HepG2 (cell line): ENCODE data around the gene BIRC5. TPM values are rescaled to one million over a fixed set of nuclear protein-coding genes. Genes with fewer than 3 reads are reported as not detected.
A peak's percentile ranks its signal among the peaks of the same experiment; 100 is the strongest.

ENCODE experiments used
- CBFB ChIP-seq: sonication (generic); formaldehyde crosslinking; IDR thresholded peaks from 2 replicates; pipeline ENCODE4 v1.4.0; 2020; ENCODE audit warnings: missing genetic modification reagents
- ELF3 ChIP-seq: IDR thresholded peaks from 2 replicates; pipeline ENCODE4 v1.6.1; 2016; ENCODE audit warnings: missing genetic modification reagents, missing compliant biosample characterization
- NCOA1 ChIP-seq: sonication (generic); formaldehyde crosslinking; IDR thresholded peaks from 2 replicates; pipeline ENCODE4 v1.9.0; 2021; ENCODE audit warnings: missing genetic modification reagents
- PAXIP1 ChIP-seq: sonication (generic); formaldehyde crosslinking; conservative IDR thresholded peaks from 2 replicates; pipeline ENCODE4 v1.4.0; 2020; ENCODE audit warnings: mild to moderate bottlenecking, missing genetic modification reagents, moderate library complexity
- RBM39 ChIP-seq: fragments of 200-400 bp; formaldehyde crosslinking; IDR thresholded peaks from one replicate; pipeline ENCODE4 v1.6.1; 2018; ENCODE audit warnings: antibody characterized with exemption, mild to moderate bottlenecking, low read depth, low read length; ENCODE audit not compliant: poor library complexity, severe bottlenecking
- ZNF451 ChIP-seq: sonication (generic); formaldehyde crosslinking; IDR thresholded peaks from 2 replicates; pipeline ENCODE4 v1.5.0; 2020; ENCODE audit warnings: mild to moderate bottlenecking, missing genetic modification reagents
- ZNF598 ChIP-seq: sonication (generic); formaldehyde crosslinking; IDR thresholded peaks from 2 replicates; pipeline ENCODE4 v1.5.1; 2020; ENCODE audit warnings: mild to moderate bottlenecking, missing genetic modification reagents, borderline replicate concordance
- polyA plus RNA-seq, 8 experiments: library from polyadenylated mRNA; depleted of rRNA in 3 of 8; stranded (reverse) in 7 of 8; unstranded in 1 of 8; fragments of >200 nt; fragmentation: Illumina TruSeq in 4 of 8; extraction: Trizol in 4 of 8; gene quantifications; 2 replicates each; pipeline versions ENCODE4 v1.2.1 to v1.2.3, GENCODE V29; 2011 to 2016; ENCODE audit warnings: low read depth in 4 of 8, missing spikeins in 1 of 8, mixed read lengths in 1 of 8; ENCODE audit not compliant: insufficient read depth in 1 of 8
- total RNA-seq, 5 experiments: library from RNA; depleted of rRNA; stranded (reverse); fragments of >200 nt; fragmentation: Illumina TruSeq; extraction: Trizol; gene quantifications; 2 replicates each; pipeline ENCODE4 v1.2.3, GENCODE V29; 2016; ENCODE audit warnings: low read depth in 1 of 5
- TF ChIP-seq, protein P1 (sequence below): sonication (generic); formaldehyde crosslinking; IDR thresholded peaks from 2 replicates; pipeline ENCODE4 v1.8.1; 2023; ENCODE audit warnings: missing genetic modification reagents, mild to moderate bottlenecking, borderline replicate concordance
- TF ChIP-seq, protein P2 (sequence below): sonication (generic); formaldehyde crosslinking; IDR thresholded peaks from one replicate; pipeline ENCODE4 v1.5.1; 2020; ENCODE audit warnings: mild to moderate bottlenecking, missing genetic modification reagents; ENCODE audit errors: not compliant biosample characterization
- TF ChIP-seq, protein P3 (sequence below): sonication (generic); formaldehyde crosslinking; IDR thresholded peaks from 2 replicates; pipeline ENCODE4 v1.5.0; 2020; ENCODE audit warnings: mild to moderate bottlenecking, low read depth, missing genetic modification reagents, borderline replicate concordance
- TF ChIP-seq, protein P4 (sequence below): sonication (generic); formaldehyde crosslinking; IDR thresholded peaks from 2 replicates; pipeline ENCODE4 v1.4.0; 2020; ENCODE audit warnings: missing genetic modification reagents, mild to moderate bottlenecking, borderline replicate concordance

The BIRC5 gene
- total and polyA plus RNA-seq, 2 of the 13 experiments (the other 11 are each of a cell fraction or from before 2014, with no cell fraction given) = 30.3 to 135 TPM

DNA sequence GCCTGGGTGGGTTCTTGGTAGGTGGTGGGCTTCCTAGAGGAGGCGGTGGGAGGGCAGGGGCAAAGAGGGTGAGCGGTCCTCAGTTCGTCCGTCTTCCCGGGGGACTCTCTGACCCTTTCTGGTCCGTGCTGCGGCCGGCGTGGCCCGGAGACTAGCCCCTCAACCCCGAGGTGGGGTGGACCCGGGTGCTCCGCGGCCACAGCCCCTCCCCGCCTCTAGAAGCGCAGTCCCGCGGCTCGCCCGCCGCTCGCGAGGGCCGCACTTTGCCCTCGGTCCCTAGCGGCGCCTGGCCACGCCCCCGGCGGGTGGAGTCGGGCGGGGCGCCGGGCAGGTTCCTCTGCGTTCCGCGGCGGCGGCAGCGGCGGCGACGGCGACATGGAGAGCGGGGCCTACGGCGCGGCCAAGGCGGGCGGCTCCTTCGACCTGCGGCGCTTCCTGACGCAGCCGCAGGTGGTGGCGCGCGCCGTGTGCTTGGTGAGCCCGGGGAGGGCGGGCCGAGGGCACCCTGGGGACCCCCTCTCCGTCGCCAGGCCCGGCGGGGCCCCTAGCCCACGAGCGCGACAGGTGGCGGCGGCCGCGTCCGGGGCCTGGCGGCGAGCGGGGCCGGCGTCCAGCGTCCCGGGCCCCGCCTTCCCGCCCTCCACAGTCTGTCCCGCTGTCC lies 45.7 kb upstream of the BIRC5 start, which contains the start of gene SYNGR2 (continued):
- TF ChIP-seq, protein P1, sequence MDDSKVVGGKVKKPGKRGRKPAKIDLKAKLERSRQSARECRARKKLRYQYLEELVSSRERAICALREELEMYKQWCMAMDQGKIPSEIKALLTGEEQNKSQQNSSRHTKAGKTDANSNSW (CRISPR knock-in tag) = peak; percentile 38; the same call in 1 of the 2 replicates
- peak; percentile 69 for TF ChIP-seq ELF3 (CRISPR knock-in tag)
- peak; percentile 65 for TF ChIP-seq PAXIP1 (CRISPR knock-in tag)
- TF ChIP-seq, protein P2, sequence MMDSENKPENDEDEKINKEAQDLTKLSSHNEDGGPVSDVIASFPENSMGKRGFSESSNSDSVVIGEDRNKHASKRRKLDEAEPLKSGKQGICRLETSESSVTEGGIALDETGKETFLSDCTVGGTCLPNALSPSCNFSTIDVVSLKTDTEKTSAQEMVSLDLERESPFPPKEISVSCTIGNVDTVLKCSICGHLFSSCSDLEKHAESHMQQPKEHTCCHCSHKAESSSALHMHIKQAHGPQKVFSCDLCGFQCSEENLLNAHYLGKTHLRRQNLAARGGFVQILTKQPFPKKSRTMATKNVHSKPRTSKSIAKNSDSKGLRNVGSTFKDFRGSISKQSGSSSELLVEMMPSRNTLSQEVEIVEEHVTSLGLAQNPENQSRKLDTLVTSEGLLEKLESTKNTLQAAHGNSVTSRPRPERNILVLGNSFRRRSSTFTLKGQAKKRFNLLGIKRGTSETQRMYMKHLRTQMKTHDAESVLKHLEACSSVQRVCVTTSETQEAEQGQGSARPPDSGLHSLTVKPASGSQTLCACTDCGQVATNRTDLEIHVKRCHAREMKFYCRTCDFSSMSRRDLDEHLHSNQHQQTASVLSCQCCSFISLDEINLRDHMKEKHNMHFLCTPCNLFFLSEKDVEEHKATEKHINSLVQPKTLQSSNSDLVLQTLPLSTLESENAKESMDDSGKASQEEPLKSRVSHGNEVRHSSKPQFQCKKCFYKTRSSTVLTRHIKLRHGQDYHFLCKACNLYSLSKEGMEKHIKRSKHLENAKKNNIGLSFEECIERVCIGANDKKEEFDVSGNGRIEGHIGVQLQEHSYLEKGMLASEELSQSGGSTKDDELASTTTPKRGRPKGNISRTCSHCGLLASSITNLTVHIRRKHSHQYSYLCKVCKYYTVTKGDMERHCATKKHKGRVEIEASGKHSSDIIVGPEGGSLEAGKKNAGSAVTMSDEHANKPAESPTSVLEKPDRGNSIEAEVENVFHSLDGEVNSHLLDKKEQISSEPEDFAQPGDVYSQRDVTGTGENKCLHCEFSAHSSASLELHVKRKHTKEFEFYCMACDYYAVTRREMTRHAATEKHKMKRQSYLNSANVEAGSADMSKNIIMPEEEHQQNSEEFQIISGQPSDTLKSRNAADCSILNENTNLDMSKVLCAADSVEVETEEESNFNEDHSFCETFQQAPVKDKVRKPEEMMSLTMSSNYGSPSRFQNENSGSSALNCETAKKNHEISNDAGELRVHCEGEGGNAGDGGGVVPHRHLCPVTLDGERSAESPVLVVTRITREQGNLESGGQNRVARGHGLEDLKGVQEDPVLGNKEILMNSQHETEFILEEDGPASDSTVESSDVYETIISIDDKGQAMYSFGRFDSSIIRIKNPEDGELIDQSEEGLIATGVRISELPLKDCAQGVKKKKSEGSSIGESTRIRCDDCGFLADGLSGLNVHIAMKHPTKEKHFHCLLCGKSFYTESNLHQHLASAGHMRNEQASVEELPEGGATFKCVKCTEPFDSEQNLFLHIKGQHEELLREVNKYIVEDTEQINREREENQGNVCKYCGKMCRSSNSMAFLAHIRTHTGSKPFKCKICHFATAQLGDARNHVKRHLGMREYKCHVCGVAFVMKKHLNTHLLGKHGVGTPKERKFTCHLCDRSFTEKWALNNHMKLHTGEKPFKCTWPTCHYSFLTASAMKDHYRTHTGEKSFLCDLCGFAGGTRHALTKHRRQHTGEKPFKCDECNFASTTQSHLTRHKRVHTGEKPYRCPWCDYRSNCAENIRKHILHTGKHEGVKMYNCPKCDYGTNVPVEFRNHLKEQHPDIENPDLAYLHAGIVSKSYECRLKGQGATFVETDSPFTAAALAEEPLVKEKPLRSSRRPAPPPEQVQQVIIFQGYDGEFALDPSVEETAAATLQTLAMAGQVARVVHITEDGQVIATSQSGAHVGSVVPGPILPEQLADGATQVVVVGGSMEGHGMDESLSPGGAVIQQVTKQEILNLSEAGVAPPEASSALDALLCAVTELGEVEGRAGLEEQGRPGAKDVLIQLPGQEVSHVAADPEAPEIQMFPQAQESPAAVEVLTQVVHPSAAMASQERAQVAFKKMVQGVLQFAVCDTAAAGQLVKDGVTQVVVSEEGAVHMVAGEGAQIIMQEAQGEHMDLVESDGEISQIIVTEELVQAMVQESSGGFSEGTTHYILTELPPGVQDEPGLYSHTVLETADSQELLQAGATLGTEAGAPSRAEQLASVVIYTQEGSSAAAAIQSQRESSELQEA (CRISPR knock-in tag) = no peak
- TF ChIP-seq RBM39 = peak; percentile 33
- TF ChIP-seq, protein P3, sequence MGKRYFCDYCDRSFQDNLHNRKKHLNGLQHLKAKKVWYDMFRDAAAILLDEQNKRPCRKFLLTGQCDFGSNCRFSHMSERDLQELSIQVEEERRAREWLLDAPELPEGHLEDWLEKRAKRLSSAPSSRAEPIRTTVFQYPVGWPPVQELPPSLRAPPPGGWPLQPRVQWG = no peak
- TF ChIP-seq, protein P4, sequence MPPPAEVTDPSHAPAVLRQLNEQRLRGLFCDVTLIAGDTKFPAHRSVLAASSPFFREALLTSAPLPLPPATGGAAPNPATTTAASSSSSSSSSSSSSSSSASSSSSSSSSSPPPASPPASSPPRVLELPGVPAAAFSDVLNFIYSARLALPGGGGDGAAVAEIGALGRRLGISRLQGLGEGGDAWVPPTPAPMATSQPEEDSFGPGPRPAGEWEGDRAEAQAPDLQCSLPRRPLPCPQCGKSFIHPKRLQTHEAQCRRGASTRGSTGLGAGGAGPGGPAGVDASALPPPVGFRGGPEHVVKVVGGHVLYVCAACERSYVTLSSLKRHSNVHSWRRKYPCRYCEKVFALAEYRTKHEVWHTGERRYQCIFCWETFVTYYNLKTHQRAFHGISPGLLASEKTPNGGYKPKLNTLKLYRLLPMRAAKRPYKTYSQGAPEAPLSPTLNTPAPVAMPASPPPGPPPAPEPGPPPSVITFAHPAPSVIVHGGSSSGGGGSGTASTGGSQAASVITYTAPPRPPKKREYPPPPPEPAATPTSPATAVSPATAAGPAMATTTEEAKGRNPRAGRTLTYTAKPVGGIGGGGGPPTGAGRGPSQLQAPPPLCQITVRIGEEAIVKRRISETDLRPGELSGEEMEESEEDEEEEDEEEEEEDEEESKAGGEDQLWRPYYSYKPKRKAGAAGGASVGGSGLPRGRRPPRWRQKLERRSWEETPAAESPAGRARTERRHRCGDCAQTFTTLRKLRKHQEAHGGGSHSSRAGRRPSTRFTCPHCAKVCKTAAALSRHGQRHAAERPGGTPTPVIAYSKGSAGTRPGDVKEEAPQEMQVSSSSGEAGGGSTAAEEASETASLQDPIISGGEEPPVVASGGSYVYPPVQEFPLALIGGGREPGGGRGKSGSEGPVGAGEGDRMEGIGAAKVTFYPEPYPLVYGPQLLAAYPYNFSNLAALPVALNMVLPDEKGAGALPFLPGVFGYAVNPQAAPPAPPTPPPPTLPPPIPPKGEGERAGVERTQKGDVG (CRISPR knock-in tag) = no peak
- no peak for TF ChIP-seq ZNF598 (CRISPR knock-in tag)
- no peak for TF ChIP-seq NCOA1 (CRISPR knock-in tag)
- TF ChIP-seq CBFB = no peak; the same call in 1 of the 2 replicates
- no peak; the same call in 1 of the 2 replicates for TF ChIP-seq ZNF451 (CRISPR knock-in tag)
